Neural cell (in vitro differentiated cells): ENCODE data around the gene EHBP1.

Experiments used
- EP300 ChIP-seq: fragments of 450-650 bp; conservative IDR thresholded peaks from 2 replicates; pipeline ENCODE4 v1.6.1; 2014; ENCODE audit warnings: antibody characterized with exemption, mild to moderate bottlenecking, moderate library complexity; ENCODE audit not compliant: poor library complexity, severe bottlenecking
- MXI1 ChIP-seq: fragments of 450-650 bp; conservative IDR thresholded peaks from 2 replicates; pipeline ENCODE4 v1.6.1; 2014; ENCODE audit warnings: antibody characterized with exemption, mild to moderate bottlenecking; ENCODE audit not compliant: poor library complexity, severe bottlenecking
- RAD21 ChIP-seq: fragments of 450-650 bp; conservative IDR thresholded peaks from 2 replicates; pipeline ENCODE4 v1.6.1; 2014; ENCODE audit warnings: antibody characterized with exemption, mild to moderate bottlenecking, moderate library complexity
- TAF1 ChIP-seq: IDR thresholded peaks from 2 replicates; pipeline ENCODE4 v1.6.1; 2012; ENCODE audit warnings: low read depth
- TF ChIP-seq, protein P1 (sequence below): fragments of 450-650 bp; IDR thresholded peaks from 2 replicates; pipeline ENCODE4 v1.5.1; 2014; ENCODE audit warnings: antibody characterized with exemption, mild to moderate bottlenecking, moderate library complexity; ENCODE audit not compliant: poor library complexity, severe bottlenecking

DNA sequence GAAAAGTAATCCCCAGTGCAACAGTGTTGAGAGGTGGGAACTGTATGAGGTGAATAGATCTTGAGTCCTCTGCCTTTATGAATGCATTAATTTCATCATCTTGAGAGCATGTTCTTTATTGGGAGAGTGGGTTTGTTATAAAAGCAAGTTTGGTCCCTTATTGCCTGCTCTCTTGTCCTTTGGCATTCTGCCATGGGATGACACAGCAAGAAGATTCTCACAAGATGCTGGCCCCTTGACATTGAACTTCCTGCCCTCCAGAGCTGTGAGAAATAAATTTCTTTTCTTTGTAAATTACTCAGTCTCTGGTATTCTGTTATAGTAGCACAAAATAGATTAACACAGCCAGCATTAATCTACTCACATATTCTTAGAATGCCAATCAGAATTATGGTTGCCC lies 108.6 kb downstream of the EHBP1 start:
- TF ChIP-seq EP300: no peak
- TF ChIP-seq, protein P1, sequence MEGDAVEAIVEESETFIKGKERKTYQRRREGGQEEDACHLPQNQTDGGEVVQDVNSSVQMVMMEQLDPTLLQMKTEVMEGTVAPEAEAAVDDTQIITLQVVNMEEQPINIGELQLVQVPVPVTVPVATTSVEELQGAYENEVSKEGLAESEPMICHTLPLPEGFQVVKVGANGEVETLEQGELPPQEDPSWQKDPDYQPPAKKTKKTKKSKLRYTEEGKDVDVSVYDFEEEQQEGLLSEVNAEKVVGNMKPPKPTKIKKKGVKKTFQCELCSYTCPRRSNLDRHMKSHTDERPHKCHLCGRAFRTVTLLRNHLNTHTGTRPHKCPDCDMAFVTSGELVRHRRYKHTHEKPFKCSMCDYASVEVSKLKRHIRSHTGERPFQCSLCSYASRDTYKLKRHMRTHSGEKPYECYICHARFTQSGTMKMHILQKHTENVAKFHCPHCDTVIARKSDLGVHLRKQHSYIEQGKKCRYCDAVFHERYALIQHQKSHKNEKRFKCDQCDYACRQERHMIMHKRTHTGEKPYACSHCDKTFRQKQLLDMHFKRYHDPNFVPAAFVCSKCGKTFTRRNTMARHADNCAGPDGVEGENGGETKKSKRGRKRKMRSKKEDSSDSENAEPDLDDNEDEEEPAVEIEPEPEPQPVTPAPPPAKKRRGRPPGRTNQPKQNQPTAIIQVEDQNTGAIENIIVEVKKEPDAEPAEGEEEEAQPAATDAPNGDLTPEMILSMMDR: no peak
- no peak for TF ChIP-seq TAF1
- no peak for TF ChIP-seq RAD21
- no peak for TF ChIP-seq MXI1
